Activated CD4-positive, alpha-beta T cell treated with anti-CD3 and anti-CD28 coated beads, Interleukin-2, amount 10 ng/mL, durations not matched to agents 7 days and 5 days (primary cell): ENCODE results near the gene EMID1. TPM values are rescaled to one million over a fixed set of nuclear protein-coding genes. Genes with fewer than 3 reads are reported as not detected.

Experiments
- CTCF ChIA-PET: fragments of 350-600 bp; sonication (Branson Sonifier 250); formaldehyde crosslinking; loops from one replicate; lab custom pipeline; 2021; ENCODE audit warnings: antibody characterized with exemption; lab: Charles Lee
- POLR2A ChIA-PET: fragments of 350-600 bp; sonication (Branson Sonifier 250); formaldehyde crosslinking; loops from one replicate; lab custom pipeline; 2021; ENCODE audit warnings: antibody characterized with exemption; lab: Charles Lee
- DNase-seq: peaks from one replicate; pipeline ENCODE4 v3.0.0-alpha.2; 2020
- H3K27ac Mint-ChIP-seq: one replicate; pipeline ENCODE4 v1.8.0; 2021; ENCODE audit warnings: mild to moderate bottlenecking, moderate library complexity, mixed read lengths
- H3K27me3 Mint-ChIP-seq: one replicate; pipeline ENCODE4 v1.8.0; 2021; ENCODE audit warnings: mixed read lengths
- H3K36me3 Mint-ChIP-seq: one replicate; pipeline ENCODE4 v1.8.0; 2021; ENCODE audit warnings: low read depth, mixed read lengths
- H3K4me1 Mint-ChIP-seq: one replicate; pipeline ENCODE4 v1.8.0; 2021; ENCODE audit warnings: mixed read lengths
- H3K4me3 Mint-ChIP-seq: one replicate; pipeline ENCODE4 v1.8.0; 2021; ENCODE audit warnings: mild to moderate bottlenecking, moderate library complexity, mixed read lengths
- H3K9me3 Mint-ChIP-seq: one replicate; pipeline ENCODE4 v1.8.0; 2021; ENCODE audit warnings: mixed read lengths
- total RNA-seq, 2 experiments: library from RNA; stranded (reverse); gene quantifications; one replicate each; pipeline ENCODE4 v1.2.3, GENCODE V29; 2021

The EMID1 gene
- total RNA-seq, 2 experiments from 2014 or later, result not detected

DNA sequence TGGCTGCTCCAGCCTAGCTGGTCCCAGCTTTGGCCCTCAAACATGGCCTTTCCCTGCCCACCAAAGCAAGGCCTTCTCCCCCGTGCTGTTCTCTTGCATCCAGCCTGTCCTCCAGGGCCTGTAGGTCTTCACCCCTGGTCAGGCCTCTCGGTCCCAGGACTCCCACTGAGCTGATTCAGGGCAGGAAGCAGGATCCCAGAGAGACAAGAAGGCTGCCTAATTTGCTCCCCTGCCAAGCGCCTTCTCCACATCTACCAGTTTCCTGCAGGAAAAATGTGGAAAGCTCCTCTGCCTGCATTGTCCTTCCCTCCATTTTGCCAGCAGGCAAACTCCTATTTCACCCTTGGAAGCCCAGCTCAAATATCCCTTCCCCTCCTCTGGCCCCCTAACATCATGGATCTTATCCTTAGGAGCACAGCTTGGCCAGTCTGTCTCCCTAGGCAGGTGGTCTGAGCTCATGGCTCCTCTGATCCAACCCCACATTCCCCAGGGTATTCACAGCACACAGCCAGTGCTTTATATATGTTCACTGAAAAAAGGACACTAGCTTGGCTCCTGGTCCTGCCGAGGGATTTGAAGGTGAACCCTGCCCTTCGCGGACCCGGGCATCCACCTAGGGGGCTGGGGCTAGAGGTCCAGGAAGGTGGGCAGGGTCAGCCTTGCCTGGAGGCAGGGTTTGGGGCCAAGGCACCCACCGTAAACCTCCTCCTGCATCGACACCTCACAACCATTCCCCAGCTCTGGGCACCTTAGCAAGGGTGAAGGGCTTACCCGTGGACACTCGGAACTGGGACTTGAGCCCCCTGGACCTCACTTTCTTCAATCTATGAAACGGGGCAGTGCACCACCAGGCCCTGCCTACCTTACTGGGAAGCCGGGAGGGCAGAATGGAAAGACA lies 61.1 kb downstream of the EMID1 start:
- POLR2A ChIA-PET, result interaction anchor here (0.6 kb wide), 1 partner anchor 125 kb away, joined by 11 read pairs; no protein-coding TSS in a partner anchor

DNA sequence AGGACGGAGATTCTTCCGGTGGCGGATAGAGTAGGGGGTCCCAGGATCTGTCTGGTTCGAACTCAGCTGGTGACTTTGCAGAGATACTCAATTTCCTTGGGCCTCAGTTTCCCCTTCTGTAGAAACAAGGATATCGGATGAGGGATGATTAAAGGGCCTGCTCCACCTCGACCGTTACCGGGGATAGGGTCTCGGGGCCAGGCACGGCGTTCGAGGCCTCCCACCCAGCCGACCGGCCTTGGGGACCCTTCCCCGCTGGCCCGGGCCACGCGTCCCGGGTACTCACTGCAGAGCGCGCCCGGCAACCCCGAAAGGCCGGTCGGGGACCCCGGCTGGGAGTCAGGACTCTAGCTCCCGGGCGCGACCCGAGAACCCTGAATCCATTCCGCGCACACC lies 61.8 kb downstream of the EMID1 start:
- Mint-ChIP-seq H3K27ac (peak overlapping the region; percentile 100), H3K36me3 (peaks cover 44% of the 10 kb centered on the region), H3K4me3 (peak overlapping the region; percentile 82), H3K4me1 (peaks cover 34% of the 10 kb centered on the region), H3K27me3 (no peaks in the 10 kb centered on the region), H3K9me3 (no peaks in the 10 kb centered on the region)
- DNase-seq, result no peak
- ChIA-PET CTCF (interaction anchor here (0.6 to 0.8 kb wide), 2 partner anchors 17 to 1623 kb away, joined by 3 to 4 read pairs; no protein-coding TSS in a partner anchor), POLR2A (no interaction called here)

More for the DNA sequence above, 61.1 kb downstream of the EMID1 start:
- CTCF ChIA-PET, result interaction anchor here (0.6 to 0.8 kb wide), 3 partner anchors 13 to 46 kb away, joined by 3 to 4 read pairs (median 3); no protein-coding TSS in a partner anchor
- H3K27ac Mint-ChIP-seq, result peak overlapping the region; percentile 100
- H3K4me3 Mint-ChIP-seq, result peak overlapping the region; percentile 82
- H3K9me3 Mint-ChIP-seq, result no peaks in the 10 kb centered on the region
- DNase-seq, result no peak
- peaks cover 38% of the 10 kb centered on the region for H3K36me3 Mint-ChIP-seq
- no peaks in the 10 kb centered on the region for H3K27me3 Mint-ChIP-seq
- H3K4me1 Mint-ChIP-seq, result peaks cover 28% of the 10 kb centered on the region

- ChIA-PET CTCF (interaction anchor here (0.6 kb wide), 1 partner anchor 1623 kb away, joined by 4 read pairs; no protein-coding TSS in a partner anchor), POLR2A (no interaction called here)
- Mint-ChIP-seq H3K4me3 (peak within 1 kb of the TSS; percentile 82), H3K36me3 (peaks cover 49% of the 10 kb centered on the region), H3K4me1 (peaks cover 40% of the 10 kb centered on the region), H3K9me3 (no peaks in the 10 kb centered on the region), H3K27ac (peak within 1 kb of the TSS; percentile 100), H3K27me3 (no peaks in the 10 kb centered on the region)
- peak; percentile 94 for DNase-seq
Observed at GRCh38 chr22:29267858-29268510, 62.3 kb downstream of the EMID1 start, which contains the start of the genes EWSR1 and RHBDD3. TSS of gene EWSR1 (plus strand) at chr22:29268268. CDS start at chr22:29268337, 69 bp downstream. TSS of gene RHBDD3 (minus strand) at chr22:29267981. CDS start at chr22:29265626, 2,355 bp downstream.

- H3K9me3 Mint-ChIP-seq, result no peaks in the 10 kb centered on the region
- peaks cover 47% of the 10 kb centered on the region for H3K4me1 Mint-ChIP-seq
- no peaks in the 10 kb centered on the region for H3K27me3 Mint-ChIP-seq
- peaks cover 56% of the 10 kb centered on the region for H3K36me3 Mint-ChIP-seq
- peak overlapping the region; percentile 100 for H3K27ac Mint-ChIP-seq
- POLR2A ChIA-PET, result no interaction called here
- H3K4me3 Mint-ChIP-seq, result peak overlapping the region; percentile 82
- peak; percentile 44 for DNase-seq
- CTCF ChIA-PET, result no interaction called here
Observed at GRCh38 chr22:29268511-29269229, 63.0 kb downstream of the EMID1 start.

DNA sequence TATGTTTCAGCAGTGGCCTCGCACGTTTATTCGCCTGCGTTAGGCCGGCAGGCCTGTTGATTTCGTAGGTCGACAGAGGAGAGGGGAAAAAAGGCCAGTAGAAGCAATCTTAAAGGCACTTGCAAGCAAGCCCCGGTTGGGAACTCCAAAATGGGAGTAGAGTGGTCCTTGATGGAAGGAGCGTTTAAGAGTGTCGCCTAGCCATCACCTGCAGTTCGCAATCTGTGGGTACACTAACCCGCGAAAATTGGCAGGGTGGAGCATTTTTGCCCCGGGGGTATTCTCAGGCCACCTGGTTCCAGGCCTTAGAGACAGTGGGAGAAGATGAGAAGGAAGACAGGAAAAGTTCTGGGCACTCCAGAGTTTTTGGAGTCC lies 63.5 kb downstream of the EMID1 start:
- POLR2A ChIA-PET, result no interaction called here
- Mint-ChIP-seq H3K4me1 (peaks cover 51% of the 10 kb centered on the region), H3K27ac (peak overlapping the region; percentile 100), H3K4me3 (peak overlapping the region; percentile 82), H3K9me3 (no peaks in the 10 kb centered on the region), H3K36me3 (peaks cover 62% of the 10 kb centered on the region), H3K27me3 (no peaks in the 10 kb centered on the region)
- DNase-seq, result no peak
- CTCF ChIA-PET, result interaction anchor here (0.6 kb wide), 1 partner anchor 847 kb away, joined by 6 read pairs; no protein-coding TSS in a partner anchor

GRCh38 chr22:29269731-29270474 lies 64.2 kb downstream of the EMID1 start:
- Mint-ChIP-seq H3K27ac (peak overlapping the region; percentile 100), H3K4me1 (peaks cover 56% of the 10 kb centered on the region), H3K9me3 (no peaks in the 10 kb centered on the region), H3K4me3 (peak overlapping the region; percentile 82), H3K27me3 (no peaks in the 10 kb centered on the region), H3K36me3 (peaks cover 68% of the 10 kb centered on the region)
- POLR2A ChIA-PET, result no interaction called here
- CTCF ChIA-PET, result interaction anchor here (0.6 kb wide), 1 partner anchor 848 kb away, joined by 6 read pairs; no protein-coding TSS in a partner anchor
- peak; percentile 27 for DNase-seq

DNA sequence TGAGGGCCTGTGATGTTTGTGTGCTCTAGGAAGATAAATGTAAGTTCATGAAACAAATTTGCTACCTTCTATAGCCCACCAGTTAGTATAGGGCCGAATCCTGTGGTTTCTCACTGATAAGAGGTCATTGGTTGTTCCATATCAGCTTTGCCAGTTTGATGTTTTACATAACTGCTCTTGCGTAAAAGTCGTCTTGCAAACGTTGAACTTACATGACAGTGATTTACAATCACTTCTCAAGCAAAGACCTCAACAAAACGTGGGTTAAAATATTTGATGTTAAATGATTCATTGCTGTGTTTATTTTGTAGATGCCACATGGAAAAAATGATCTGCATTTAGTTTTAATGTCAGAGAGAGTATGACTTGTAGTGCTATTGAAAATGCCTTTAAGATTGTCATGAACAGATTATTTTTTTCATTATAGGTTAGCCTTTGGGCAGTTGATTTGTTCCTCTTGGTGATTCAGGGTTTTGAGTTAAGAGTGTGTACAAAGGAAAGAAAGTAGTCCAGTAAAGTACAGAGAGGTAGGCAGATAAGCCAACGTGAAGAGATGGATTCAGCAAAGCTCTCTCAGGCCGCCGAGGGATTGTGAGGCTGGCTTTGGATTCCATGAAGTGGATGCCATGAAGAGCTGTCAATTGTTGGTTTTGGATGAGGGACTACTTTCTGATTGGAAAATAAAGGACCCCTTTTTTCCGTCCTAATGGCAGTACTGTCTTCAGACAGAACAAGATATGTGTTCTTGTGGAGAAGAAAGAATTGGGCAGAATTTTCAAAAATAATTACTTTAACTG lies 65.0 kb downstream of the EMID1 start:
- no peaks in the 10 kb centered on the region for H3K27me3 Mint-ChIP-seq
- no peak for DNase-seq
- H3K4me3 Mint-ChIP-seq, result peak overlapping the region; percentile 82
- no peaks in the 10 kb centered on the region for H3K9me3 Mint-ChIP-seq
- peaks cover 62% of the 10 kb centered on the region for H3K4me1 Mint-ChIP-seq
- ChIA-PET CTCF (no interaction called here), POLR2A (no interaction called here)
- peak overlapping the region; percentile 100 for H3K27ac Mint-ChIP-seq
- peaks cover 74% of the 10 kb centered on the region for H3K36me3 Mint-ChIP-seq

DNA sequence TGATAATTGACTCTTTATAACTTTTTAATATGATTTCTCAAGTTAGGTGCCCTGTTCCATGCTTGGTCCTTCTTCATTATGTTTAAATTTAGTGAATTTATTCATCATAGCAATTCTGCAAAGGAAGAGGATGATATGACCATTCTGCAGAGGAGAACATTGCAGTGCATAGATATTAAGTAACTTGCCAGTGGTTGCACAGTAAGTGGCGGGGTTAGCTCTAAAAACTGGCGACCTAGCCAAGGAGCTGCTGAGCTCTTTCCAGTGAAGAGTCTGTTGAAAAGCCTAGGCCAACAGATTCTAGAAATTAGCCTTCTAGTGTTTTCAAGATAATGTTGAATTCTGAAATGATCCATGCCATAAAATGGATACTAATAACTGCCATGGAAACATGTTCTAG lies 66.9 kb downstream of the EMID1 start:
- no peak for DNase-seq
- Mint-ChIP-seq H3K9me3 (no peaks in the 10 kb centered on the region), H3K27me3 (no peaks in the 10 kb centered on the region), H3K27ac (no peak overlapping the region), H3K4me1 (peaks cover 58% of the 10 kb centered on the region), H3K4me3 (no peak overlapping the region), H3K36me3 (peaks cover 82% of the 10 kb centered on the region)
- ChIA-PET POLR2A (no interaction called here), CTCF (interaction anchor here (1.9 kb wide), 1 partner anchor 11 kb away, joined by 4 read pairs; no protein-coding TSS in a partner anchor)

DNA sequence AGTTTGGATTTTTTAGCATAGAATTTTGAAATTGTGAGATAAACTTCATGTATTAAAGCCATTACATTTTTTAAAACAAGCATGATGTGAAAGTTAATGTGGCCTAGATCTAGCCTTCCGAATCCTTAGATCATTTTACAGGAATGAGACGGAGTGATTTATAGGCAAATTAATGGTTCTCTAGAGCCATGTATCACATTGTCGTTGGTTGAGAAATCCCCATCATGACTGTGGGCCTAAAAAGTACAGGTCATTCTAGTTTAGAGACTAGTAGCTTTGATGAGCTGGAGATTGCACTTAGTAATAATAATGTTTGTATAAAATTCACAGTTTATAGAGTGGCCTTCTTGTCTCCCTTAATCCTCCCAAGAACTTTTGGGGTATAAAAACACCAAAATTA lies 69.5 kb downstream of the EMID1 start:
- DNase-seq, result no peak
- peaks cover 87% of the 10 kb centered on the region for H3K36me3 Mint-ChIP-seq
- no peak overlapping the region for H3K4me3 Mint-ChIP-seq
- no peaks in the 10 kb centered on the region for H3K27me3 Mint-ChIP-seq
- ChIA-PET CTCF (interaction anchor here (2.6 kb wide), 1 partner anchor 11 kb away, joined by 9 read pairs; no protein-coding TSS in a partner anchor), POLR2A (no interaction called here)
- no peaks in the 10 kb centered on the region for H3K9me3 Mint-ChIP-seq
- H3K27ac Mint-ChIP-seq, result no peak overlapping the region
- H3K4me1 Mint-ChIP-seq, result peaks cover 65% of the 10 kb centered on the region

DNA sequence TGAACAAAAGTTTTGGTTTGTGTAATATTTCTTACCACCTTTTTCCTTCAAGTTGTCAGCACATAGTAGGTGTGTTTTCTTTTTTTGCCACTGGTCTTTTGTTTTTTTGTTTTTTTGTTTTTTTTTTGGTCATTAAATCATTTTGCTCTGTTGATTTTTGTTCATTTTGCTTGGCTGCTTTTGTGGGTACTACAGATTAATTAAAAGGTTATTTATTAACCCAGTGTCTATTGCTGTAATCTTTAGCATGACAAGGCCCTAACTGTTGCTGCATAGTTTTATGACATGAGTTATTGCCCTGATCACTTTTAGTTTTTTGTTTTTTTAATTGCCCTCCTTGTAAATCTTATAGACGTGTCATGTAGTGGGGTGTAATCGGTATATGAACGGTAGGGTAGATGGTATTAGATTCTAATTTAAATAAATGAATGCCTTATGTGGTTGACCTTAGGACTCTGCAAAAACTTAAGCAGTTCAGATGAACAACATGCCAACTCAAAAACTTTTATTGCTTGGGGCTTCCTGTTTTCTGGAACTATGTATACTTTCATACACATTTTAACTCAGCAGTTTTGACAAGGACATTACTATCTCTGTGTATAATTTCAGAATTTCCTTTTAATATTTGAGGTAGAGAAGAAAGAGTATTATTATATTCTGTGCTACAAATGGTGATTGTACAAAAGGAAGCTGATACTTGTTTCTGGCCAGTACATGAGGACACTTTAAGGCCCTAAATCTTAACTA lies 70.3 kb downstream of the EMID1 start:
- no peak for DNase-seq
- H3K9me3 Mint-ChIP-seq, result no peaks in the 10 kb centered on the region
- ChIA-PET CTCF (interaction anchor here (0.6 to 0.7 kb wide), 2 partner anchors 160 to 839 kb away, joined by 3 read pairs; no protein-coding TSS in a partner anchor), POLR2A (no interaction called here)
- no peak overlapping the region for H3K4me3 Mint-ChIP-seq
- H3K36me3 Mint-ChIP-seq, result peaks cover 85% of the 10 kb centered on the region
- H3K27me3 Mint-ChIP-seq, result no peaks in the 10 kb centered on the region
- peaks cover 57% of the 10 kb centered on the region for H3K4me1 Mint-ChIP-seq
- peak overlapping the region; percentile 69 for H3K27ac Mint-ChIP-seq
